ENCODE results near the gene CRYBB3.

- no peak for TF ChIP-seq CTCF (IDR thresholded peaks at IDR 0.05)
- TF ChIP-seq POLR2A (IDR thresholded peaks at IDR 0.05): no peak
Measured at GRCh38 chr22:25170426-25170980, 29.2 kb upstream of the CRYBB3 start.

Measured in right lobe of liver (tissue), 4 donors.